Central memory CD8-positive, alpha-beta T cell (primary cell): ENCODE results near the gene INSYN2A.

ENCODE experiments used
- ATAC-seq: fragments of 150-1000 bp; cut with Tn5 transposase; replicated peaks from 2 replicates; pipeline ENCODE4 v1.10.0; 2022; ENCODE audit warnings: mild to moderate bottlenecking, moderate FRiP score, moderate number of reproducible peaks; ENCODE audit not compliant: poor library complexity, severe bottlenecking; ENCODE audit errors: extremely low read depth
- DNase-seq, 2 donors: peaks; one replicate each; pipeline ENCODE4 v3.0.0; 2021; ENCODE audit warnings: low spot score in 2 of 2
- H3K27ac Mint-ChIP-seq: one replicate; pipeline ENCODE4 v1.8.0; 2022; ENCODE audit warnings: low read depth, mild to moderate bottlenecking, moderate library complexity, mixed read lengths
- H3K27me3 Mint-ChIP-seq: one replicate; pipeline ENCODE4 v1.8.0; 2022; ENCODE audit warnings: mixed read lengths
- H3K36me3 Mint-ChIP-seq: one replicate; pipeline ENCODE4 v1.8.0; 2022; ENCODE audit warnings: mild to moderate bottlenecking, moderate library complexity, mixed read lengths; ENCODE audit not compliant: insufficient read depth
- H3K4me1 Mint-ChIP-seq: one replicate; pipeline ENCODE4 v1.8.0; 2022; ENCODE audit warnings: mixed read lengths
- H3K4me3 Mint-ChIP-seq: one replicate; pipeline ENCODE4 v1.8.0; 2022; ENCODE audit warnings: mild to moderate bottlenecking, moderate library complexity, mixed read lengths
- H3K9me3 Mint-ChIP-seq: one replicate; pipeline ENCODE4 v1.8.0; 2022; ENCODE audit warnings: mixed read lengths

INSYN2A gene

DNA sequence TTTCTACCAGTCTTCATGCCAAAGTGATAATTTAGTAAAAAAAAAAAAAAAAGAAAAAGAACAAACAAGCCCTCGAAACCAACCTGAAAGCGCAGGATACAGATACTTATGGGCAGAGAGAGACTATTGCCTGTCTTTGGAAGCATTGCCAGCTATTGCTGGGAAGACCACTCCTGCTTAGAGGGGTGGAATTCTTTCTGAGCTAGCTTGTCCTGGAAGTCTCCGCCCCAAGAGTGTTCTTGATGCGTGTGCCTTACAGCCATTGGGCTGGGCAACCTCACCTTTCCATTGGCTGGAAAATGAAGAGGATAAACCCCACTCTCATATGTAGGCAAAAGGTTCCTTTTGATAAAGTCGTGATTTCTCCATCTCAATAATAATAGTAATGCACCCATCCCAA lies 19.9 kb upstream of the INSYN2A start:
- Mint-ChIP-seq H3K4me1 (no peaks in the 10 kb centered on the region), H3K27ac (no peak overlapping the region), H3K27me3 (peaks cover 19% of the 10 kb centered on the region), H3K9me3 (peaks cover 4% of the 10 kb centered on the region), H3K4me3 (no peak overlapping the region), H3K36me3 (no peaks in the 10 kb centered on the region)
- ATAC-seq (no peak), DNase-seq (no peak)

DNA sequence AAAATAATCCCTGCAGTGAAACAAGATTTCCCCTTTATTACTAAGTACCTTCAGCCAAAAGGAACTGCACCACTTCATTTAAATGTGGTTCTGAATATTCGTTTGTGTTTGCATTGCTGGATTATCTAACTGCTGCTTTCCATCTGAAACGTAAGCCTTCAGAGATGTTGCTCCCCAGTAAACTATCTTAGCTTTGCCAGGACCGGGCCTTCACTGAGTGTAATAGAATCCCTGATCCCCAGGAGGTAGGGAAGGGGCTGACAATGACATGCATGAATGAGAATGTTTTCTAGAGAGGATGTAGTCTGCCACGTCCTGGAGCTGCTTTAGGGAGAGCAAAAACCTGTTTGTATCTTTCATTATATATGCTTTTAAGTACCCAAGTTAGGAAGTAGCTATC lies 19.5 kb upstream of the INSYN2A start:
- ATAC-seq (no peak), DNase-seq (no peak)
- Mint-ChIP-seq H3K36me3 (no peaks in the 10 kb centered on the region), H3K4me1 (no peaks in the 10 kb centered on the region), H3K27me3 (peaks cover 15% of the 10 kb centered on the region), H3K9me3 (peaks cover 3% of the 10 kb centered on the region), H3K27ac (no peak overlapping the region), H3K4me3 (no peak overlapping the region)

DNA sequence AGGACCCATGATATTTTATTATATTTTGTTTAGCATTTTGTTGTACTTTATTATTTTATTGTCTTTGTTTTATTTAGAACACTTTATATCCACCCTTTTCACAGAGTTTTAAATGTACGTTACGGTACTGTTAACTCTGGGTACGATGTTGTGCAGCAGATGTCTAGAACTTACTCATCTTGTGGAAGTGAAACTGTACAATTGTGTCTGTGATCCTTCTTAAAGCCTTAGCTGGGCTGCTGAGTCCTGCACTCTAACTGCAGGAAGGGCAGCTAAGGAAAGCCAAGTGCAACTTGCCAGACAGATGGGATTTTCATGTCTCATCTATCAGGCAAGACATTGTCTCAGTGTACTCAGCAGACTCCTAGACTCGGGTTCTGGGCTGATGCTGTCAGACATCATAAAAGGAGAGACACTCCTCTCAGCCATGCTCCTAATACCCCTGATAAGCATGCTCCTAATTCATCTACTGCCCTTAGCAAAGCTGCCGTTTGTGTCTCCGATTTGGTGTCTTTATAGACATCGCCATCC lies 14.6 kb upstream of the INSYN2A start:
- ATAC-seq = no peak
- peaks cover 12% of the 10 kb centered on the region for H3K27me3 Mint-ChIP-seq
- no peaks in the 10 kb centered on the region for H3K4me1 Mint-ChIP-seq
- H3K9me3 Mint-ChIP-seq = no peaks in the 10 kb centered on the region
- DNase-seq = no peak
- no peak overlapping the region for H3K27ac Mint-ChIP-seq
- H3K36me3 Mint-ChIP-seq = no peaks in the 10 kb centered on the region
- H3K4me3 Mint-ChIP-seq = no peak overlapping the region

DNA sequence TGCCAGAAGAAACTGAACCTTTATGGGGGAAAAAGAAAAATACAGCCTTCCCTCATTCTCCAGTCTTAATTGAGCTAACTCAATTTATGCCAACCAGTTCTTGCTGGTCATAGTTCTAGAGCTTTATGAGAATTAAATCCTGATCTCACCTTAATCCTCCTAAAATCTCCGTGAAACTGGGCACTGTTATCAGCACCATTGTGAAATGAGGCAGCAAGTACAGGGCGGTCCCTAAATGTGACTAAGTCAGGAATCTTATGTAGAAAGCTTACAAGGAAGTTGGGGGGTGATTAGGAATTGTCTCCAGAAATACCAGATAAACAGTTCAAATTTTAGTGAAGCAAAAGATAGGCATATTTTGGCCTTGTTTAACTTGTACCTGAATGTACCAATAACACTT lies 10.7 kb upstream of the INSYN2A start:
- peaks cover 2% of the 10 kb centered on the region for H3K36me3 Mint-ChIP-seq
- DNase-seq = no peak
- ATAC-seq = no peak
- no peaks in the 10 kb centered on the region for H3K27me3 Mint-ChIP-seq
- H3K4me3 Mint-ChIP-seq = no peak overlapping the region
- no peaks in the 10 kb centered on the region for H3K4me1 Mint-ChIP-seq
- no peak overlapping the region for H3K27ac Mint-ChIP-seq
- H3K9me3 Mint-ChIP-seq = no peaks in the 10 kb centered on the region

DNA sequence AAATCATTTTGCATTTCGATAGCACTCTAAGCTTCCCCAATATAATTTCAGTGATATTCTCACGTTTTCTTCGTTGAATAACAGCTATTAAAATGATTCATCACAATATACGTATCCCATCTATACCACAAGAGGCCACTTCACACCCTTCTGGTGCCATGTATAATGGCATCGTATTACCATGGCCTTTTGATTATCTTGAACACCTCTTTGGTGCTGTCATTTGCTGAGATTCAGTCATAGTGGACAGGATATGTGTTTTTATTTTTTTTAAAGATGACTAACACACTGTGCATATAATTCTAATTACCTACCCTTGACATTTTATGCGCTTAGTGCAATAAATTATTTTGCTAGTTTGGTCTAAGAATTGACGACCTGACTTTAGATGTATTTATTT lies 6.7 kb upstream of the INSYN2A start:
- peaks cover 6% of the 10 kb centered on the region for H3K27me3 Mint-ChIP-seq
- no peaks in the 10 kb centered on the region for H3K4me1 Mint-ChIP-seq
- H3K36me3 Mint-ChIP-seq = peaks cover 2% of the 10 kb centered on the region
- ATAC-seq = no peak
- no peaks in the 10 kb centered on the region for H3K9me3 Mint-ChIP-seq
- no peak overlapping the region for H3K4me3 Mint-ChIP-seq
- DNase-seq = no peak
- H3K27ac Mint-ChIP-seq = no peak overlapping the region

DNA sequence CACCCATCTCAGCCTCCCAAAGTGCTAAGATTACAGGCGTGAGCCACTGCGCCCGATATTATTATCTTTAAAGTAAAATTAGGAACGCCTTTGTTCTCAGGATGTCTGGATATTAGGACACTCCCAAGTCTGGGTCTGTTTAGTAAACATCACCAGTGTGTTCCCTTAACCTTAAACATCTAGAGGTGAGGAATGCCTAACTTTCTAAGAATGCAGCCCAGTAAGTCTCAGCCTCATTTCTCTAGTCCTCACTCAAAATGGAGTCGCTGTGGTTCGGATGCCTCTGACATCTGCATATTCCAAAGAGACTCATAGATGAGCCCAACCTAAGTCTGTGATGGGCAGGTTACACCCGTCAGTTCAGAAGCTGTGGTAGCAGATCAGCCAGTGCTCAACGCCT lies 4.3 kb upstream of the INSYN2A start:
- Mint-ChIP-seq H3K27me3 (peaks cover 20% of the 10 kb centered on the region), H3K4me1 (no peaks in the 10 kb centered on the region), H3K36me3 (peaks cover 2% of the 10 kb centered on the region), H3K27ac (no peak overlapping the region), H3K9me3 (no peaks in the 10 kb centered on the region), H3K4me3 (no peak overlapping the region)
- DNase-seq (no peak), ATAC-seq (no peak)

DNA sequence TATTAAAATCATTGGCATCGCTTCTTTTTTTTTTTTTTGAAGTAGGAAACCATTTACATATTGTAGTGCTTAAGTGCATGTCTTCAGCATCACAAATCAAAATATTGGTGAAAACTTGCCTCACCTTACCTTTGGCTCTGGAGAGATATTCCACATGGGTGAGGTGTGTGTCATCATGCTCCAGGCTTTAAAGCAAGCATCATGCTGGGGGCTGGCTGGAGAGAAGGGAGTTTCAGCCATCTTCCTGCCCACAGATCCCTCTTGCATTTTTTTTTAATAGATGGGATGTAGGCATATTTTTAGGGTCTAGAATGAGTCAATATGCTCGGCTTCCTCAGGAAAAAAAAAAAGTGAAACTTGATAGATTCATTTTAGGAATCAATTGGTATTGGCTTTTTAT lies 2.3 kb upstream of the INSYN2A start:
- Mint-ChIP-seq H3K4me3 (no peak overlapping the region), H3K27me3 (peaks cover 20% of the 10 kb centered on the region), H3K4me1 (no peaks in the 10 kb centered on the region), H3K36me3 (peaks cover 2% of the 10 kb centered on the region), H3K27ac (no peak overlapping the region), H3K9me3 (no peaks in the 10 kb centered on the region)
- DNase-seq (no peak), ATAC-seq (no peak)

DNA sequence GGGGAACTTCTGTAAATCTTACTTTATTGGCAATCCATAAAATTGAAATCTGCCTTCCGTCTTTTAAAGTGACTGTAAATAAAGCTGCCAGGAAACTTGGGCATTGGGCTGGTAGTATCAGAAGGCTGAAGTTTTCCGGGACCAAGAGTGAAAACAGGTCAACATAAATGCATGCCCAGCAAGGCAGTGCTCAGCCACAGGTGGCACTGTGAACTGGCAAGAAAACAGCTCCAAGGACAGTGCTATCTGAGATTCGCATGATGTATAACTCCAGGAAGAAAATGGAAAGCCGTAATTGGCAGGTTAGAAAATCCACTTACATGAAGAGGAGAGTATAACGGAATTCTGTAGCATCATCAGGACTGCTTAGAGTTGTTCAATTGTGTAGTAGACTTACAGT lies 1.9 kb upstream of the INSYN2A start:
- ATAC-seq = no peak
- Mint-ChIP-seq H3K27me3 (peaks cover 20% of the 10 kb centered on the region), H3K9me3 (no peaks in the 10 kb centered on the region), H3K4me1 (no peaks in the 10 kb centered on the region), H3K36me3 (peaks cover 2% of the 10 kb centered on the region), H3K27ac (no peak overlapping the region), H3K4me3 (no peak overlapping the region)
- DNase-seq = no peak

DNA sequence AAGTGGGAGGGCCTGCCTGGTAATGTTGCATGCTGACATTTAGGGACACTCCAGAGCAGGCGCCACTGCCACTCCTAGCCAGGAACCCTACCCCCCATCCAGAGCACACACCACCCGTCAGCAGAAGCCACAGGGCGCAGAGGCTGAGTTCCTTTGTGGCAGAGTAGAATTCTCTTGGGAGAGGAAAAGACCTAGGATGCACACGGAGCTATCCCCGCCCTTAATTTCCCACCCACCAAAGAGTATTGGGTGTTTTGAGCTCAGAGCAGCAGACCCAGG lies 702 bp upstream of the INSYN2A start:
- DNase-seq (no peak), ATAC-seq (no peak)
- Mint-ChIP-seq H3K9me3 (no peaks in the 10 kb centered on the region), H3K4me1 (no peaks in the 10 kb centered on the region), H3K36me3 (no peaks in the 10 kb centered on the region), H3K4me3 (no peak overlapping the region), H3K27me3 (peaks cover 20% of the 10 kb centered on the region), H3K27ac (no peak overlapping the region)

DNA sequence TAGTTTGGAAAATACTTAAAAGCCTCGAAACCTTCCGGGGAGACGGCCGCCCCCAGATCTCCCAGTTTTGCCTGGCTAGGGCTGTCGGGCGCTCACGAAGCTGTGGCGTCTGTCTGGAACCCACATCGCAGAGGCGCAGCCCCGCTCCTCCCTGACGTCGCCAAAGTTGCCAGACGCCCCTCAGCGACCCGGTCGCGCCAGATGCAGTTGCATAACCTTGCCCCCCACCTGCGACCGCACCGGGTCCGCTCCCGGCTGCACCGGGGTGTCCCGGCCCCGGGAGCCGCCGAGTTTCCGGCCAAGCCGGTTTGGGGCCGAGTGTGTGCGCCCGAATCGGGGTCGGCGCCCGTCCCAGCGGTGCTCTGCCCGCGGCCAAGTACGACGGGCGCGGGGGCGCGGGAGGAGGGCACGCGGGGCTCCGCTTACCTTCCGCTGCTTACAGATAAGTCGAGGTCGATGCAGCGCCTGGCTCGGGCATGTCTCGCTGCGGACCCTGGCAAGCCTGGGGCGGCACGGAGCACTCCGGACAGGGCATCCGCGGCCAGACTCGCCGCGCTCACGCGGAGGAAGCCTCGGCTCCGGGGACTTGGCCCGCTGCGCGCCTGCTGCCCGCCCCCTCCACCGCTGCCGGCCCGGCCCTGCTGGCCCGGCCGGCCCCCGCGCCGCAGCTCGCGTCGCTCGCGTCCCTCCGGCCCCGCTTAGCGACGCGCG lies 665 bp downstream of the INSYN2A start:
- ATAC-seq (no peak), DNase-seq (no peak)
- H3K4me3 Mint-ChIP-seq = no peak overlapping the region
- no peaks in the 10 kb centered on the region for H3K9me3 Mint-ChIP-seq
- H3K27ac Mint-ChIP-seq = no peak overlapping the region
- no peaks in the 10 kb centered on the region for H3K4me1 Mint-ChIP-seq
- H3K36me3 Mint-ChIP-seq = no peaks in the 10 kb centered on the region
- H3K27me3 Mint-ChIP-seq = peaks cover 28% of the 10 kb centered on the region

DNA sequence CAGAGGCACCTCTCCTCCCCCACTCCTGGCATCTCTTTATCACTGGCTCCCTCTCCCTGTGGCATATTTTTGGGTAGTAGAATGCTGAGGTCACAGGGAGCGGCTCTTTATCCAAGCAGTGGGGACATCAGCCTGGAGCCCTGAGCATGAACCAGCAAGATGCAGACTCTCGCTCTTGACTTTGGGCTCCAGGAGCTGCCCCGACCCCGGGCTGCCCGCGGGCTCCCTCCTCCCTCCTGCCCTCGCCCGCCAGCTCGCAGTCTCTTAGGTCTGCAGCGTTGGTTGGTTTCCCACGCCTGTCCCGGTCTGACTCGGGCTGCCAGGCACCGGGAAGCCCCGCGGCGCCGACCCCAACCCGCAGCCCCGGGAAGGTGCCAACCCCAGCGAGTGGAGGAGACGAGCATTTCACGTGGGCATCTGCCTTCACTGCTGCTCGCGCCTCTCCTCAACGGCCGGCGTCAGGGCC lies 1.3 kb downstream of the INSYN2A start:
- peaks cover 32% of the 10 kb centered on the region for H3K27me3 Mint-ChIP-seq
- H3K27ac Mint-ChIP-seq = no peak overlapping the region
- ATAC-seq (no peak), DNase-seq (no peak)
- H3K9me3 Mint-ChIP-seq = no peaks in the 10 kb centered on the region
- H3K36me3 Mint-ChIP-seq = no peaks in the 10 kb centered on the region
- H3K4me3 Mint-ChIP-seq = no peak overlapping the region
- no peaks in the 10 kb centered on the region for H3K4me1 Mint-ChIP-seq

DNA sequence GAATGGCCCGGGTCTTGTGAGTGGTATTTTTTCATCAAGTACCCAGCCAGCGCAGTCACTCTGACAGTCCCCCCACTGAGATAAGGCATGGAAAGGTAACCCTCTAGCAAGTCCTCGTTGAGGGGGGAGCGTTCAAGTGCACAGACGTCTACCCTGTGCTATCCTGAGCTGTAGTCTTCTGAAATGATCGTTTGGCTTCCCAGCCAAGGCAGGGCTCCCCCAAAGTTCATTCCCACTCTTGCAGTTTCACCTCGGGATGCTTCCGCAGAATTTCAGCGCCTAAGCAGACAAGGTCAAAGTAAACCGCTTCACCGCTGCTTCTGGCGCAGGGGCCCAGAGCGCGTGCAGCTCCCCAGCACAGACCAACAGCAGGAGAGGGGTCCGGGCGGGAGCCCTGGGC lies 1.8 kb downstream of the INSYN2A start:
- Mint-ChIP-seq H3K4me1 (no peaks in the 10 kb centered on the region), H3K9me3 (no peaks in the 10 kb centered on the region), H3K27me3 (peaks cover 32% of the 10 kb centered on the region), H3K36me3 (no peaks in the 10 kb centered on the region), H3K27ac (no peak overlapping the region), H3K4me3 (no peak overlapping the region)
- no peak for DNase-seq
- no peak for ATAC-seq

DNA sequence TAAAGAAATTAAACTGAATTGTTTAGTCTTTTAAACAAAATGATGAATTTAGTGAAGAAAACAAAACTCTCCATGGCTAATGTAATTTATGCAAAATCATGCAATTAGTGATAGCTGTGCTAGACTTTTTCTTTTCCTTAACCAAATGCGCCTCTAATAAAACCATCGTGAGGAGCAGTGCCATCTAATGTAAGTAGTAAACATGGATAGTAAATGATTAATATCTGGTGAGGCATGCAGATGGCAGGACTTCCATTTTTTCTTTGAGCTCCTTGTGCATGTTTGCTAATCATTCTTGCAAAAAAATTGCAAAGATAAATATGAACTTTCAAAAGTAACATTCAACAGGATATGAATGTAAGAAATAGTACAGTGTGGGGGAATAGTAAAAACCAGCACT lies 2.3 kb downstream of the INSYN2A start:
- Mint-ChIP-seq H3K9me3 (no peaks in the 10 kb centered on the region), H3K4me3 (no peak overlapping the region), H3K27me3 (peaks cover 32% of the 10 kb centered on the region), H3K27ac (no peak overlapping the region), H3K4me1 (no peaks in the 10 kb centered on the region), H3K36me3 (no peaks in the 10 kb centered on the region)
- no peak for DNase-seq
- no peak for ATAC-seq
